ENCODE measurements around the gene KRTAP12-4.
"Not testable (repeated sequence)": the region's sequence is repeated elsewhere in the genome, so short reads cannot be mapped to it uniquely, and the experiment has no call there.

KRTAP12-4 gene

GRCh38 chr21:44640761-44641160 lies 13.7 kb downstream of the KRTAP12-4 start:
- H3K4me3 ChIP-seq (ENCODE audit: low read length): no peak overlapping the region
- TF ChIP-seq CTCF (conservative IDR thresholded peaks at IDR 0.05; ENCODE audit: low read length): no peak
- no peak for DNase-seq (ENCODE audit: low read depth)

GRCh38 chr21:44639331-44639655 lies 15.2 kb downstream of the KRTAP12-4 start:
- TF ChIP-seq CTCF (conservative IDR thresholded peaks at IDR 0.05; ENCODE audit: low read length): no peak
- DNase-seq (ENCODE audit: low read depth): no peak
- H3K4me3 ChIP-seq (ENCODE audit: low read length): no peak overlapping the region

- not testable (repeated sequence) for H3K4me3 ChIP-seq (ENCODE audit: low read length); DNase-seq (ENCODE audit: low read depth)
Observed at GRCh38 chr21:44638506-44639330, 15.7 kb downstream of the KRTAP12-4 start.

GRCh38 chr21:44637851-44638348 lies 16.6 kb downstream of the KRTAP12-4 start:
- H3K4me3 ChIP-seq (ENCODE audit: low read length); DNase-seq (ENCODE audit: low read depth): not testable (repeated sequence)

- H3K4me3 ChIP-seq (ENCODE audit: low read length): no peak within 1 kb of the TSS
- no peak for TF ChIP-seq CTCF (conservative IDR thresholded peaks at IDR 0.05; ENCODE audit: low read length)
- no peak for DNase-seq (ENCODE audit: low read depth)
Observed at GRCh38 chr21:44637018-44637850, 17.2 kb downstream of the KRTAP12-4 start, which contains the start of gene KRTAP10-10. TSS of gene KRTAP10-10 (plus strand) at chr21:44637356. CDS start at chr21:44637418, 62 bp downstream.

- DNase-seq (ENCODE audit: low read depth): no peak
- no peak overlapping the region for H3K4me3 ChIP-seq (ENCODE audit: low read length)
- no peak for TF ChIP-seq CTCF (conservative IDR thresholded peaks at IDR 0.05; ENCODE audit: low read length)
Observed at GRCh38 chr21:44636209-44637017, 18.0 kb downstream of the KRTAP12-4 start.

GRCh38 chr21:44632067-44632466 lies 22.4 kb downstream of the KRTAP12-4 start:
- no peak for DNase-seq (ENCODE audit: low read depth)
- no peak overlapping the region for H3K4me3 ChIP-seq (ENCODE audit: low read length)
- TF ChIP-seq CTCF (conservative IDR thresholded peaks at IDR 0.05; ENCODE audit: low read length): no peak

Data from AG10803 (cell line).